Stimulated activated CD8-positive, alpha-beta memory T cell treated with anti-CD3 and anti-CD28 coated beads, Interleukin-15, amount 100 ng/mL, for 1 hour (primary cell): ENCODE measurements around the gene SEC23IP.
"Not testable (repeated sequence)": the region's sequence is repeated elsewhere in the genome, so short reads cannot be mapped to it uniquely, and the experiment has no call there.

Experiments used
- DNase-seq: peaks from one replicate; pipeline ENCODE4 v3.0.0-alpha.2; 2020; ENCODE audit warnings: low read depth

SEC23IP gene

GRCh38 chr10:119883901-119884611 lies 8.5 kb upstream of the SEC23IP start:
- not testable (repeated sequence) for DNase-seq

- DNase-seq, result not testable (repeated sequence)
Observed at GRCh38 chr10:119886070-119886469, 6.5 kb upstream of the SEC23IP start.

GRCh38 chr10:119888715-119889114 lies 3.8 kb upstream of the SEC23IP start:
- not testable (repeated sequence) for DNase-seq

GRCh38 chr10:119889201-119889600 lies 3.3 kb upstream of the SEC23IP start:
- not testable (repeated sequence) for DNase-seq

- not testable (repeated sequence) for DNase-seq
Observed at GRCh38 chr10:119890307-119890706, 2.2 kb upstream of the SEC23IP start.

- DNase-seq, result not testable (repeated sequence)
Observed at GRCh38 chr10:119891849-119892187, 712 bp upstream of the SEC23IP start.

- DNase-seq, result no peak
Observed at GRCh38 chr10:119893074-119893473, 544 bp downstream of the SEC23IP start.

GRCh38 chr10:119893845-119894427 lies 1.4 kb downstream of the SEC23IP start:
- DNase-seq, result no peak

GRCh38 chr10:119896061-119896655 lies 3.6 kb downstream of the SEC23IP start:
- no peak for DNase-seq

- no peak for DNase-seq
Observed at GRCh38 chr10:119896937-119897770, 4.6 kb downstream of the SEC23IP start.

GRCh38 chr10:119898577-119898976 lies 6.0 kb downstream of the SEC23IP start:
- no peak for DNase-seq

- DNase-seq, result no peak
Observed at GRCh38 chr10:119903946-119904666, 11.6 kb downstream of the SEC23IP start.

- DNase-seq, result not testable (repeated sequence)
Observed at GRCh38 chr10:119907695-119908094, 15.2 kb downstream of the SEC23IP start.

GRCh38 chr10:119908166-119908565 lies 15.6 kb downstream of the SEC23IP start:
- DNase-seq, result no peak

GRCh38 chr10:119910689-119911088 lies 18.2 kb downstream of the SEC23IP start:
- DNase-seq, result no peak

- DNase-seq, result no peak
Observed at GRCh38 chr10:119917777-119918176, 25.2 kb downstream of the SEC23IP start.

GRCh38 chr10:119919271-119919670 lies 26.7 kb downstream of the SEC23IP start:
- DNase-seq, result no peak

- no peak for DNase-seq
Observed at GRCh38 chr10:119919826-119920225, 27.3 kb downstream of the SEC23IP start.

GRCh38 chr10:119928411-119928810 lies 35.9 kb downstream of the SEC23IP start:
- DNase-seq, result no peak

GRCh38 chr10:119931871-119932270 lies 39.3 kb downstream of the SEC23IP start:
- no peak for DNase-seq

- DNase-seq, result no peak
Observed at GRCh38 chr10:119932631-119933030, 40.1 kb downstream of the SEC23IP start.

- DNase-seq, result no peak
Observed at GRCh38 chr10:119933179-119933578, 40.6 kb downstream of the SEC23IP start.
